GM10248 (cell line): ENCODE results near the gene GON4L.
"Not testable (repeated sequence)": the region's sequence is repeated elsewhere in the genome, so short reads cannot be mapped to it uniquely, and the experiment has no call there.

Source experiments
- CTCF ChIA-PET: fragments of 300-600 bp; sonication (Branson Sonifier 250); formaldehyde crosslinking; extraction: SDS; loops from one replicate; lab custom pipeline; 2021; ENCODE audit warnings: antibody characterized with exemption; lab: Yijun Ruan, JAX
- POLR2A ChIA-PET: fragments of 350-650 bp; sonication (Branson Sonifier 250); formaldehyde crosslinking; extraction: SDS; loops from one replicate; lab custom pipeline; 2020; ENCODE audit warnings: antibody characterized with exemption; lab: Yijun Ruan, JAX
- DNase-seq: peaks from one replicate; pipeline ENCODE4 v3.0.0; 2012; ENCODE audit errors: extremely low spot score
- TF ChIP-seq, protein P1 (sequence below): IDR thresholded peaks from 2 replicates; pipeline ENCODE4 v1.5.1; 2012; ENCODE audit warnings: mild to moderate bottlenecking, low read depth; ENCODE audit errors: extremely low read depth, missing control alignments, control extremely low read depth

Gene GON4L

DNA sequence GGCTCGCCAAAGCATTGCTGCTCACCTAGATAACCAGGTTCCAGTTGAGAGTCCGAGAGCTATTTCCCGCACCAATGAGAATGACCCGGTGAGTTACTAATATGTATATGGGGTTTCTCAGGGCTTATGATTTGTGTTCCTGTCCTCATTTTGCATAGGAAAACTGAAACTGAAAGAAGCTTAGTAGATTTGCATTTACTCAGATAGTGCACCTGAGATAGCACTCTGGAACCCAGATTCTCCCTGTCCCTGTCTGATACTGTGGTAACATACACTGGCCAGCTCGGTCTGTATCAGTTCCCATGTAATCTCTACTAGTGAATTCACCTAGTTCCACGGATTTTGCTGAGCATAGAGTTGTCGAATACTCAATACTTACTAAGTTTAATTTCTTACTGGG is 140.0 kb downstream of the GON4L start:
- TF ChIP-seq, protein P1, sequence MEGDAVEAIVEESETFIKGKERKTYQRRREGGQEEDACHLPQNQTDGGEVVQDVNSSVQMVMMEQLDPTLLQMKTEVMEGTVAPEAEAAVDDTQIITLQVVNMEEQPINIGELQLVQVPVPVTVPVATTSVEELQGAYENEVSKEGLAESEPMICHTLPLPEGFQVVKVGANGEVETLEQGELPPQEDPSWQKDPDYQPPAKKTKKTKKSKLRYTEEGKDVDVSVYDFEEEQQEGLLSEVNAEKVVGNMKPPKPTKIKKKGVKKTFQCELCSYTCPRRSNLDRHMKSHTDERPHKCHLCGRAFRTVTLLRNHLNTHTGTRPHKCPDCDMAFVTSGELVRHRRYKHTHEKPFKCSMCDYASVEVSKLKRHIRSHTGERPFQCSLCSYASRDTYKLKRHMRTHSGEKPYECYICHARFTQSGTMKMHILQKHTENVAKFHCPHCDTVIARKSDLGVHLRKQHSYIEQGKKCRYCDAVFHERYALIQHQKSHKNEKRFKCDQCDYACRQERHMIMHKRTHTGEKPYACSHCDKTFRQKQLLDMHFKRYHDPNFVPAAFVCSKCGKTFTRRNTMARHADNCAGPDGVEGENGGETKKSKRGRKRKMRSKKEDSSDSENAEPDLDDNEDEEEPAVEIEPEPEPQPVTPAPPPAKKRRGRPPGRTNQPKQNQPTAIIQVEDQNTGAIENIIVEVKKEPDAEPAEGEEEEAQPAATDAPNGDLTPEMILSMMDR, result no peak
- POLR2A ChIA-PET, result no interaction called here
- CTCF ChIA-PET, result interaction anchor here (0.7 to 2.5 kb wide), 4 partner anchors 10 to 350 kb away, joined by 3 to 11 read pairs (median 4); no protein-coding TSS in a partner anchor
- peak; percentile 51 for DNase-seq

DNA sequence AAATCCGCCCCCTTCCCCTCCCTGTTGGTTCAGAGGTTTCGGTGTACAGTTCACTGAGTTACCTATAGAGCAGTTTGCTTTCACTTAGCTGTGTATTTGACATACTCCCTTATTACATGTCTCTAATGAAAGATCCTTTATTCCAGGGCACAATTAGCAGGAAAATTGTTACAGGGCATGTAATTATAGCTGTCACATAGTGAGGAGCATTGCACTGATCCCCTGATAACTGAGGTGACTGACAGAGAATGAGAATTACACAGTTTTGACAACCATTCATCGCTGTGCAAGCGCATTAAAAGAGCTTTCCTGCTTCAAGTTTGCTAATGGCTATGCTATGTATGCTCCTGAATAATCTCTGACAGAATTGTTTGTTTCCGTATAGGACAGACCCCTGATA is 141.2 kb downstream of the GON4L start:
- POLR2A ChIA-PET, result no interaction called here
- TF ChIP-seq, protein P1, result no peak
- CTCF ChIA-PET, result interaction anchor here (1.0 to 2.5 kb wide), 4 partner anchors 10 to 465 kb away, joined by 3 to 11 read pairs (median 6); no protein-coding TSS in a partner anchor
- DNase-seq, result no peak

DNA sequence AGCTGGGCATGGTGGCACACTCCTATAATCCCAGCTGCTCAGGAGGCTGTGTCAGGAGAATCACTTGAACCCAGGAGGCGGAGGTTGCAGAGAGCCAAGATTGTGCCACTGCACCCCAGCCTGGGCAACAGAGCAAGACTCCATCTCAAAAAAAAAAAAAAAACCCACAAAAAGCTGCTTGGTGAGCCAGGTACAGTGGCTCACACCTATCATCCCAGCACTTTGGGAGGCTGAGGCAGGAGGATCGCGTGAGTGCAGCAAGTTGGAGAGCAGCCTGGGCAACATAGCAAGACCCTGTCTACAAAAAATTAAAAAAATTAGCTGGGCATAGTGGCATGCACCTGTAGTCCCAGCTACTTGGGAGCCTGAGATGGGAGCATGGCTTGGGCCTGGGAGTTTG is 142.0 kb downstream of the GON4L start:
- ChIA-PET CTCF (interaction anchor here (1.0 to 2.5 kb wide), 5 partner anchors 9 to 464 kb away, joined by 3 to 11 read pairs (median 5); no protein-coding TSS in a partner anchor), POLR2A (interaction anchor here (0.8 kb wide), 1 partner anchor 407 kb away, joined by 3 read pairs; the partner anchor contains the start of gene FDPS)
- DNase-seq, result not testable (repeated sequence)

DNA sequence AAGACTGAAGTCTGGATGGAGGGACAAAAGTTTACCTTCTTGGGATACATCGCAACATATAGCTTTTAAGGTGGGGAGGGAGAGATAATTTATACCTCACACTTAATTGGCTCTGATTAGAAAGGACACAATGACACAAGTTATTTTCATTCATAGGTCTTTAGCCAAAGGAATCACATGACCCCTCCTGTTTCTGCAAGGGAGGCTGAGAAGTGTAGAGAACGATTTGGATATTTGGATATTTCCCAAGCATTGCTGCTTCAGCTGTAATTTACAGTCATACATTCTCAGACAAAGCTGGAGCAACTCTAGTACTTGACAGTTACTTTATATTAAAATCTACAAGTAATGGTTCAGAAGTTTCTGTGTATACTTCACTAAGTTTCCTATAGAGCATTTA is 143.9 kb downstream of the GON4L start:
- TF ChIP-seq, protein P1, result no peak
- DNase-seq, result no peak
- CTCF ChIA-PET, result interaction anchor here (1.0 to 1.7 kb wide), 3 partner anchors 21 to 462 kb away, joined by 3 to 7 read pairs (median 4); no protein-coding TSS in a partner anchor
- POLR2A ChIA-PET, result no interaction called here

DNA sequence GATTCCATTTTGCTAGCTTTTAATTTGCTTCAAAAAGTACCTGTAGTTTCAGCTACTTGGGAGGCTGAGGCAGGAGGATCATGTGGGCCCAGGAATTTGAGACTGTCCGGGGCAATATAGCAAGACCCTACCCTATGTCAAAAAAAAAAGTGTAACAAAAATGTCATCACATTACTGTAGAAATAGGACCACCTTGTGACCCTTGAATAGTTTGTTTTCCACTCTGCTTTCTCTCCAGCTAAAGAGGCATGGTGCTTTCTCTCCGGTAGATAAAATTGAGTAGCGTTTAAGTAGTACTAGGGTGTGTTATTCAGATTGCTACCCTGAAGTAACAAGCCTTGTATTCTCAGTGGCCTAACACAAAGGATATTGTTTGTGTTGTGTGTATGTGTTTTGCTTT is 144.4 kb downstream of the GON4L start:
- CTCF ChIA-PET, result interaction anchor here (1.0 to 1.2 kb wide), 2 partner anchors 22 to 28 kb away, joined by 3 to 4 read pairs; no protein-coding TSS in a partner anchor

DNA sequence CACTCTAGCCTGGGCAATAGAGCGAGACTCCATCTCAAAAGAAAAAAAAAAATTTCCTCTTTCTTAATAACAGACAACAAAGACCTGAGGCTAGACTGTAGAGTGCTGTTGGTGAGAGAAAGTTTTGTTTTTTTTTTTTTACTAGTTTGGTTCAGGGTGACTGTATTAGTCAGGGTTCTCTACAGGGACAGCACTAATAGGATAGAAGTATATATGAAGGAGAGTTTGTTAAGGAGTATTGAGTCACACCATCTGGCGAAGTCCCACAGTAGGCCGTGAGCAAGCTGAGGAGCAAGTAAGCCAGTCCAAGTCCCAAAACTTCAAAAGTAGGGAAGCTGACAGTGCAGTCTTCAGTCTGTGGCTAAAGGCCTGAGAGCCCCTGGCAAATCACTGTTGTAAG is 145.6 kb downstream of the GON4L start:
- POLR2A ChIA-PET, DNase-seq, CTCF ChIA-PET: not testable (repeated sequence)

More for the DNA sequence above, 144.4 kb downstream of the GON4L start:
- POLR2A ChIA-PET, DNase-seq: not testable (repeated sequence)
- TF ChIP-seq, protein P1, result peak; percentile 22

DNA sequence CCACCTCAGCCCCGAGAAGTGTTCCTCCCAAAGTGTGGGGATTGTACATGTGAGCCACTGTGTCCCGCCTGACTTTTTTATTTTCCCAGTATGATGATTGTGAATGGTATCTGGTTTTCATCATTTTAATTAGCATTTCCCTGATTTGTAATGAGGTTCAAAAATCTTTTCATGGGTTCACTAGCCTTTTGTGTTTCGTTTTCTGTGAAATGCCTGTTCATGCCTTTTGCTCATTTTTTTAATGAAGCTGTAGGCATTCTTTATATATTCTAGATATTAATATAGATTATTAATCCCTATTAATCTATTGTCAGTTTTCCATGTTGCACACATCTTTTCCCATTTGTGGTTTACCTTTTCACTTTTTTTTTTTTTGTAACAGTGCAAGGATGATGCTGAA is 147.6 kb downstream of the GON4L start:
- CTCF ChIA-PET, result interaction anchor here (1.4 kb wide), 1 partner anchor 13 kb away, joined by 3 read pairs; no protein-coding TSS in a partner anchor
- no peak for DNase-seq
- POLR2A ChIA-PET, result interaction anchor here (0.7 kb wide), 1 partner anchor 12 kb away, joined by 4 read pairs; no protein-coding TSS in a partner anchor
- TF ChIP-seq, protein P1, result no peak
